Natural killer cell (primary cell): ENCODE data around the gene TBX15. TPM values are rescaled to one million over a fixed set of nuclear protein-coding genes. Genes with fewer than 3 reads are reported as not detected.

Experiments used
- ATAC-seq, 3 donors: fragments of 150-1000 bp in 2 of 3; fragments of 200-7000 bp in 1 of 3; cut with Tn5 transposase; 1 replicate in 1 of 3; 2 replicates in 2 of 3; pipeline ENCODE4 v1.10.0; 2021; ENCODE audit warnings: mild to moderate bottlenecking in 2 of 3, moderate library complexity in 2 of 3
- DNase-seq, 2 donors: peaks; one replicate each; pipeline versions ENCODE4 v3.0.0 to v3.0.0-alpha.2; 2013 to 2021; ENCODE audit warnings: mixed read lengths in 1 of 2
- H3K27ac ChIP-seq: one replicate; pipeline ENCODE4 v1.5.1; 2013; ENCODE audit warnings: mild to moderate bottlenecking, low read length
- H3K27me3 ChIP-seq: one replicate; pipeline ENCODE4 v1.6.1; 2013; ENCODE audit warnings: low read length; ENCODE audit not compliant: control insufficient read depth, insufficient read depth
- H3K36me3 ChIP-seq: one replicate; pipeline ENCODE4 v1.6.1; 2013; ENCODE audit warnings: low read length; ENCODE audit not compliant: control insufficient read depth, insufficient read depth
- H3K4me1 ChIP-seq: one replicate; pipeline ENCODE4 v1.6.1; 2013; ENCODE audit warnings: low read length; ENCODE audit not compliant: control insufficient read depth, insufficient read depth
- H3K4me3 ChIP-seq: one replicate; pipeline ENCODE4 v1.5.1; 2013; ENCODE audit warnings: low read length
- H3K9me3 ChIP-seq: one replicate; pipeline ENCODE4 v1.6.1; 2013; ENCODE audit warnings: low read length; ENCODE audit not compliant: control insufficient read depth, insufficient read depth
- H3K27ac Mint-ChIP-seq, 2 donors: one replicate each; pipeline ENCODE4 v1.8.0; 2022; ENCODE audit warnings: mild to moderate bottlenecking in 2 of 2, mixed read lengths in 2 of 2, moderate library complexity in 1 of 2
- H3K27me3 Mint-ChIP-seq, 2 donors: one replicate each; pipeline ENCODE4 v1.8.0; 2022; ENCODE audit warnings: low read depth in 2 of 2, mixed read lengths in 2 of 2
- H3K36me3 Mint-ChIP-seq: one replicate; pipeline ENCODE4 v1.8.0; 2022; ENCODE audit warnings: mixed read lengths
- H3K4me1 Mint-ChIP-seq, 2 donors: one replicate each; pipeline ENCODE4 v1.8.0; 2022; ENCODE audit warnings: mixed read lengths in 2 of 2
- H3K4me3 Mint-ChIP-seq: one replicate; pipeline ENCODE4 v1.8.0; 2022; ENCODE audit warnings: mild to moderate bottlenecking, moderate library complexity, mixed read lengths
- H3K9me3 Mint-ChIP-seq, 2 donors: one replicate each; pipeline ENCODE4 v1.8.0; 2022; ENCODE audit warnings: mixed read lengths in 2 of 2
- CTCF ChIP-seq: fragments of 200-600 bp; IDR thresholded peaks from one replicate; pipeline ENCODE4 v1.8.0; 2022; ENCODE audit warnings: antibody characterized with exemption
- WGBS: methylation state at CpG from one replicate; pipeline ENCODE4 v1.1.7; 2013; ENCODE audit warnings: missing lambda C conversion rate; ENCODE audit not compliant: insufficient coverage; 5-methylcytosine and 5-hydroxymethylcytosine counted together
- intact Hi-C: fragments of 100-400 bp; cut with micrococcal nuclease; formaldehyde crosslinking; loops from one replicate; pipeline ENCODE4 v1.14.2; 2022
- total RNA-seq, 4 donors: library from RNA; stranded (reverse); fragments of 120-200 nt in 1 of 4; gene quantifications; one replicate each; pipeline versions ENCODE4 v1.2.3 to v1.2.4, GENCODE V29; 2013 to 2022

TBX15 gene
- total RNA-seq, 3 donors from 2014 or later (not counting 1 experiment from before 2014, with no cell fraction given): not detected

- peaks cover 56 to 58% of the 10 kb centered on the region in 2 donors for H3K27me3 Mint-ChIP-seq
- no peak overlapping the region for H3K4me3 ChIP-seq
- no peak overlapping the region for H3K4me3 Mint-ChIP-seq
- H3K36me3 ChIP-seq: no peaks in the 10 kb centered on the region
- intact Hi-C loops: no loop called here
- H3K36me3 Mint-ChIP-seq: peaks cover 4% of the 10 kb centered on the region
- H3K4me1 ChIP-seq: no peaks in the 10 kb centered on the region
- H3K4me1 Mint-ChIP-seq: peaks cover 5% of the 10 kb centered on the region in 2 donors
- ATAC-seq: no peak
- H3K27me3 ChIP-seq: peaks cover 59% of the 10 kb centered on the region
- H3K9me3 ChIP-seq: peaks cover 12% of the 10 kb centered on the region
- H3K9me3 Mint-ChIP-seq: no peaks in the 10 kb centered on the region
- WGBS: 8% methylated on average over 55 of the region's 59 CpGs
- no peak for DNase-seq
- no peak overlapping the region for H3K27ac ChIP-seq
- TF ChIP-seq CTCF: no peak
- H3K27ac Mint-ChIP-seq: no peak overlapping the region
Measured at GRCh38 chr1:118979754-118980575, 8.2 kb downstream of the TBX15 start.

GRCh38 chr1:118978914-118979701 lies 9.0 kb downstream of the TBX15 start:
- H3K9me3 ChIP-seq: peaks cover 12% of the 10 kb centered on the region
- Mint-ChIP-seq H3K27ac (no peak overlapping the region), H3K4me1 (no peaks in the 10 kb centered on the region), H3K36me3 (peaks cover 4% of the 10 kb centered on the region), H3K27me3 (peaks cover 48 to 54% of the 10 kb centered on the region in 2 donors), H3K4me3 (no peak overlapping the region), H3K9me3 (peaks cover 0 to 3% of the 10 kb centered on the region in 2 donors)
- H3K4me1 ChIP-seq: no peaks in the 10 kb centered on the region
- no peaks in the 10 kb centered on the region for H3K36me3 ChIP-seq
- no peak overlapping the region for H3K27ac ChIP-seq
- DNase-seq (no peak), ATAC-seq (no peak)
- intact Hi-C loops: no loop called here
- no peak overlapping the region for H3K4me3 ChIP-seq
- no peak for TF ChIP-seq CTCF
- H3K27me3 ChIP-seq: peaks cover 55% of the 10 kb centered on the region
- WGBS: 10% methylated on average over 22 of the region's 23 CpGs

- H3K4me3 ChIP-seq: no peak overlapping the region
- H3K36me3 ChIP-seq: no peaks in the 10 kb centered on the region
- TF ChIP-seq CTCF: no peak
- no peak overlapping the region for H3K4me3 Mint-ChIP-seq
- H3K9me3 ChIP-seq: peaks cover 6% of the 10 kb centered on the region
- peaks cover 0 to 6% of the 10 kb centered on the region in 2 donors for H3K9me3 Mint-ChIP-seq
- no peak overlapping the region for H3K27ac ChIP-seq
- H3K27ac Mint-ChIP-seq: no peak overlapping the region
- H3K36me3 Mint-ChIP-seq: peaks cover 4% of the 10 kb centered on the region
- no peaks in the 10 kb centered on the region for H3K4me1 Mint-ChIP-seq
- intact Hi-C loops: no loop called here
- ATAC-seq: no peak
- H3K27me3 ChIP-seq: peaks cover 40% of the 10 kb centered on the region
- no peaks in the 10 kb centered on the region for H3K4me1 ChIP-seq
- peaks cover 37 to 44% of the 10 kb centered on the region in 2 donors for H3K27me3 Mint-ChIP-seq
- 80% methylated on average over 2 of the region's 2 CpGs for WGBS
- DNase-seq: no peak
Measured at GRCh38 chr1:118977600-118977999, 10.5 kb downstream of the TBX15 start.
